Measurements from ENCODE around the gene BTBD17. TPM values are rescaled to one million over a fixed set of nuclear protein-coding genes. Genes with fewer than 3 reads are reported as not detected.
A peak's percentile ranks its signal among the peaks of the same experiment; 100 is the strongest.

Gene BTBD17
- total and polyA plus RNA-seq, 2 experiments from 2014 or later: 0.39 to 1.3 TPM

DNA sequence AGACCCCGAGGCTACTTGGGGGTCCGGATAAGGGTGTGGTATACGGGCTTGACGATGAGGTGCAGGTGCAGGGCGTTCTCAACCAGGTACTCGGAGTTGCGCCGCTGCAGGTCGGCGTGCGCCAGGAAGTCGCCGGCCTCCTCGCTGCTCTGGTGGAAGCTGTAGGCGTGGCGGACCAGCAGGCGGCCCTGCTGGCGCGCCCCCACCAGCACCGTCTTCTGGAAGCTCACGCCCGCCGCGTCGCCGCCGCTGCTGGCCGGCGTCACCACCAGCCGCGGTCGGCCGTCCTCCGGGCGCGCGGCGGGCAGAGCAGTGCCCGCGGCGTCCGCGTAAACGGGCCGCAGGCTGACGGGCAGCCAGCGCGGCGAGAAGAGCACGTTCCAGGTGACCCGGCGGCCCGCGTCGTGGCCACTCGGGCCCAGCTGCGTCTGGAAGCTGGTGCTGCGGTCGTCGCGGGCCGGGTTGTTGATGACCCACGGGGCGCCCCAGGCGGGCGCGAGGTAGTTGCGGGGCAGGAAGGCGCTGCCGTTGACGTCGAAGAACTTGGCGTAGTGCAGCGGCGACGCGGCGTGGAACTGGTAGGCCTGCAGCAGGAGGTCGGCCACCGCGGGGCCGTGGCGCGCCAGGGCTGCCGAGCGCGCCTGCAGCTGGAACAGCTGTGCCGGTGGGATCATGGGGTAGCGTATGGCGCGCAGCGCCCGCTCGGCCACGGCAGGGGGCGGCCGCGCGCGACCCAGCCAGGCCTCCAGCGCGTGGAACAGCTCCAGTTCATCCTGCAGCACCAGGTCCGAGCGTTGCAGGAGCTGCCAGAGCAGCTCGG is 4.8 kb downstream of the BTBD17 start:
- H3K27me3 ChIP-seq: peaks cover 48% of the 10 kb centered on the region
- H3K4me1 ChIP-seq (ENCODE audit: insufficient read depth): no peaks in the 10 kb centered on the region
- no peaks in the 10 kb centered on the region for H3K36me3 ChIP-seq (replicated peaks; ENCODE audit: insufficient read depth, low read depth)
- H4K20me1 ChIP-seq (ENCODE audit: insufficient read depth, poor library complexity, severe bottlenecking): no peaks in the 10 kb centered on the region
- H3K27ac ChIP-seq: no peak overlapping the region
- no peaks in the 10 kb centered on the region for H3K79me2 ChIP-seq
- WGBS (ENCODE audit: low lambda C conversion rate, missing lambda C conversion rate): 62% methylated on average over 59 of the region's 105 CpGs
- H2AFZ ChIP-seq: no peak overlapping the region
- peak; percentile 34 for DNase-seq (ENCODE audit: low spot score)
- H3K4me2 ChIP-seq: peak overlapping the region; percentile 53
- no peak for TF ChIP-seq EZH2phosphoT487 (IDR thresholded peaks at IDR 0.05; ENCODE audit: low read depth, severe bottlenecking, unreplicated experiment)
- no peak for TF ChIP-seq EZH2 (IDR thresholded peaks at IDR 0.05; ENCODE audit: borderline replicate concordance)
- TF ChIP-seq CTCF (IDR thresholded peaks at IDR 0.05; ENCODE audit: poor library complexity): no peak
- no peaks in the 10 kb centered on the region for H3K9me3 ChIP-seq (ENCODE audit: low read depth)
- no peaks in the 10 kb centered on the region for H3K9me2 ChIP-seq (replicated peaks; ENCODE audit: insufficient read depth)
- H3K4me3 ChIP-seq: no peak overlapping the region

DNA sequence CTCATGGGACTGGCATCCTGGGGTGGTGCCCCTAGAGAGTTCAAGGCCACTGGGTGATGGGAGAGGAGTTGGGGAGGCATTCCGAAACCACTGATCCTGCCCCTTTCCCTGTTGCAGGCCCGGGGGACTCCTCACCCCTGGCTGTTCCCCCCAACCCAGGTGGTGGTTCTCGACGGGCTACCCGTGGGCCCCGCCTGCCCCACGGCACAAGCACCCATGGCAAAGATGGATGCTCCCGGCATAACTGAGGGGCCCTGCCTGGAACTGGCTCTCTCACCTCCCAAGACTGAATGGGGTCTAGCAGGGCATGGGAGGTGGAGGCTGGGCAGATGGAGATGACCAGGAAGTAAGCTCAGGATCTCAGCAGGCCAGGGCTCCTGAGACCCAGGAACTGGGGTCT is 6.6 kb downstream of the BTBD17 start:
- Histone ChIP-seq H3K9me2 (replicated peaks; ENCODE audit: insufficient read depth) (no peaks in the 10 kb centered on the region), H3K79me2 (no peaks in the 10 kb centered on the region), H4K20me1 (ENCODE audit: insufficient read depth, poor library complexity, severe bottlenecking) (no peaks in the 10 kb centered on the region), H3K4me1 (ENCODE audit: insufficient read depth) (no peaks in the 10 kb centered on the region), H3K27me3 (peaks cover 64% of the 10 kb centered on the region), H3K27ac (no peak overlapping the region), H3K36me3 (replicated peaks; ENCODE audit: insufficient read depth, low read depth) (no peaks in the 10 kb centered on the region), H3K4me2 (no peak overlapping the region), H3K4me3 (no peak overlapping the region), H3K9me3 (ENCODE audit: low read depth) (no peaks in the 10 kb centered on the region), H2AFZ (no peak overlapping the region)
- TF ChIP-seq EZH2phosphoT487 (IDR thresholded peaks at IDR 0.05; ENCODE audit: low read depth, severe bottlenecking, unreplicated experiment) (no peak), CTCF (IDR thresholded peaks at IDR 0.05; ENCODE audit: poor library complexity) (no peak), EZH2 (IDR thresholded peaks at IDR 0.05; ENCODE audit: borderline replicate concordance) (no peak)
- WGBS (ENCODE audit: low lambda C conversion rate, missing lambda C conversion rate): 89% methylated on average over 8 of the region's 8 CpGs
- DNase-seq (ENCODE audit: low spot score): no peak

GRCh38 chr17:74354561-74354960 is 7.1 kb downstream of the BTBD17 start:
- H3K4me2 ChIP-seq: no peak overlapping the region
- no peak overlapping the region for H2AFZ ChIP-seq
- no peaks in the 10 kb centered on the region for H3K79me2 ChIP-seq
- WGBS (ENCODE audit: low lambda C conversion rate, missing lambda C conversion rate): 91% methylated on average over 10 of the region's 10 CpGs
- no peaks in the 10 kb centered on the region for H3K9me2 ChIP-seq (replicated peaks; ENCODE audit: insufficient read depth)
- no peak overlapping the region for H3K27ac ChIP-seq
- H3K4me3 ChIP-seq: no peak overlapping the region
- no peaks in the 10 kb centered on the region for H3K36me3 ChIP-seq (replicated peaks; ENCODE audit: insufficient read depth, low read depth)
- TF ChIP-seq EZH2 (IDR thresholded peaks at IDR 0.05; ENCODE audit: borderline replicate concordance): no peak
- H3K9me3 ChIP-seq (ENCODE audit: low read depth): no peaks in the 10 kb centered on the region
- no peaks in the 10 kb centered on the region for H4K20me1 ChIP-seq (ENCODE audit: insufficient read depth, poor library complexity, severe bottlenecking)
- H3K4me1 ChIP-seq (ENCODE audit: insufficient read depth): no peaks in the 10 kb centered on the region
- DNase-seq (ENCODE audit: low spot score): no peak
- peaks cover 66% of the 10 kb centered on the region for H3K27me3 ChIP-seq

- no peak overlapping the region for H3K27ac ChIP-seq
- peaks cover 68% of the 10 kb centered on the region for H3K27me3 ChIP-seq
- no peak overlapping the region for H3K4me2 ChIP-seq
- peak; percentile 75 for DNase-seq (ENCODE audit: low spot score)
- peak; percentile 48 for TF ChIP-seq CTCF (IDR thresholded peaks at IDR 0.05; ENCODE audit: poor library complexity)
- no peak for TF ChIP-seq EZH2phosphoT487 (IDR thresholded peaks at IDR 0.05; ENCODE audit: low read depth, severe bottlenecking, unreplicated experiment)
- no peaks in the 10 kb centered on the region for H4K20me1 ChIP-seq (ENCODE audit: insufficient read depth, poor library complexity, severe bottlenecking)
- H2AFZ ChIP-seq: no peak overlapping the region
- no peaks in the 10 kb centered on the region for H3K9me3 ChIP-seq (ENCODE audit: low read depth)
- no peak overlapping the region for H3K4me3 ChIP-seq
- WGBS (ENCODE audit: low lambda C conversion rate, missing lambda C conversion rate): 8% methylated on average over 21 of the region's 29 CpGs
- H3K36me3 ChIP-seq (replicated peaks; ENCODE audit: insufficient read depth, low read depth): no peaks in the 10 kb centered on the region
- no peaks in the 10 kb centered on the region for H3K4me1 ChIP-seq (ENCODE audit: insufficient read depth)
- H3K9me2 ChIP-seq (replicated peaks; ENCODE audit: insufficient read depth): no peaks in the 10 kb centered on the region
- H3K79me2 ChIP-seq: no peaks in the 10 kb centered on the region
Measured at GRCh38 chr17:74354123-74354522, 7.5 kb downstream of the BTBD17 start.
